Liver (tissue), 9 donors: ENCODE data around the gene OGFR. TPM values are rescaled to one million over a fixed set of nuclear protein-coding genes. Genes with fewer than 3 reads are reported as not detected.

Source experiments
- DNase-seq: peaks from one replicate; pipeline ENCODE4 v3.0.0-alpha.2; 2017; ENCODE audit warnings: low spot score
- H3K27ac ChIP-seq, 2 donors: one replicate each; pipeline ENCODE4 v1.7.0; 2013; ENCODE audit warnings: inconsistent platforms in 2 of 2, low read length in 2 of 2, control low read depth in 1 of 2, low read depth in 1 of 2, mild to moderate bottlenecking in 1 of 2
- H3K27me3 ChIP-seq, 4 donors: one replicate each; pipeline versions ENCODE4 v1.6.1 to v1.7.0; 2013; ENCODE audit warnings: low read length in 3 of 4, inconsistent platforms in 1 of 4, mild to moderate bottlenecking in 1 of 4, moderate library complexity in 1 of 4; ENCODE audit not compliant: control insufficient read depth in 4 of 4, insufficient read depth in 4 of 4
- H3K36me3 ChIP-seq, 4 donors: one replicate each; pipeline versions ENCODE4 v1.6.1 to v1.7.0; 2013; ENCODE audit warnings: low read length in 3 of 4, mild to moderate bottlenecking in 3 of 4, low read depth in 1 of 4, moderate library complexity in 1 of 4; ENCODE audit not compliant: control insufficient read depth in 4 of 4, insufficient read depth in 3 of 4
- H3K4me1 ChIP-seq, 4 donors: one replicate each; pipeline versions ENCODE4 v1.6.1 to v1.7.0; 2013; ENCODE audit warnings: low read length in 3 of 4, mild to moderate bottlenecking in 3 of 4, moderate library complexity in 1 of 4; ENCODE audit not compliant: control insufficient read depth in 4 of 4, insufficient read depth in 4 of 4
- H3K4me3 ChIP-seq, 3 donors: one replicate each; pipeline versions ENCODE4 v1.6.1 to v1.7.0; 2013; ENCODE audit warnings: low read length in 3 of 3, control low read depth in 1 of 3, low read depth in 1 of 3, mild to moderate bottlenecking in 1 of 3
- H3K9ac ChIP-seq, 2 donors: one replicate each; pipeline ENCODE4 v1.7.0; 2013; ENCODE audit warnings: low read length in 2 of 2, mild to moderate bottlenecking in 2 of 2, moderate library complexity in 2 of 2, control low read depth in 1 of 2, low read depth in 1 of 2
- H3K9me3 ChIP-seq, 4 donors: one replicate each; pipeline versions ENCODE4 v1.6.1 to v1.7.0; 2013; ENCODE audit warnings: low read length in 3 of 4; ENCODE audit not compliant: control insufficient read depth in 4 of 4
- EGR1 ChIP-seq, 2 donors: IDR thresholded peaks; 2 replicates each; pipeline ENCODE4 v1.6.1; 2016 to 2018; ENCODE audit warnings: antibody characterized with exemption in 2 of 2, low read depth in 2 of 2
- FOXA1 ChIP-seq: IDR thresholded peaks from 2 replicates; pipeline ENCODE4 v1.6.1; 2016; ENCODE audit warnings: antibody characterized with exemption
- FOXA2 ChIP-seq: IDR thresholded peaks from 2 replicates; pipeline ENCODE4 v1.6.1; 2016; ENCODE audit warnings: antibody characterized with exemption
- GABPA ChIP-seq, 2 donors: IDR thresholded peaks in 1 of 2; conservative IDR thresholded peaks in 1 of 2; 2 replicates each; pipeline ENCODE4 v1.6.1; 2016; ENCODE audit warnings: antibody characterized with exemption in 2 of 2, mild to moderate bottlenecking in 1 of 2, moderate library complexity in 1 of 2
- HNF4A ChIP-seq, 2 donors: conservative IDR thresholded peaks; 2 replicates each; pipeline ENCODE4 v1.6.1; 2016; ENCODE audit warnings: antibody characterized with exemption in 2 of 2, mild to moderate bottlenecking in 2 of 2
- HNF4G ChIP-seq: IDR thresholded peaks from 2 replicates; pipeline ENCODE4 v1.6.1; 2016; ENCODE audit warnings: antibody characterized with exemption
- JUND ChIP-seq, 2 donors: IDR thresholded peaks; 2 replicates each; pipeline ENCODE4 v1.6.1; 2016; ENCODE audit warnings: antibody characterized with exemption in 2 of 2
- MAX ChIP-seq: IDR thresholded peaks from 2 replicates; pipeline ENCODE4 v1.6.1; 2016; ENCODE audit warnings: antibody characterized with exemption
- NR2F2 ChIP-seq: IDR thresholded peaks from 2 replicates; pipeline ENCODE4 v1.6.1; 2016; ENCODE audit warnings: antibody characterized with exemption
- RAD21 ChIP-seq, 2 donors: IDR thresholded peaks; 2 replicates each; pipeline ENCODE4 v1.6.1; 2016; ENCODE audit warnings: antibody characterized with exemption in 2 of 2, mild to moderate bottlenecking in 2 of 2
- REST ChIP-seq: IDR thresholded peaks from 2 replicates; pipeline ENCODE4 v1.6.1; 2016; ENCODE audit warnings: antibody characterized with exemption, mild to moderate bottlenecking
- RXRA ChIP-seq, 2 donors: IDR thresholded peaks; 2 replicates each; pipeline ENCODE4 v1.6.1; 2017 to 2018; ENCODE audit warnings: antibody characterized with exemption in 2 of 2, mild to moderate bottlenecking in 1 of 2
- SP1 ChIP-seq: IDR thresholded peaks from 2 replicates; pipeline ENCODE4 v1.6.1; 2018; ENCODE audit warnings: antibody characterized with exemption, mild to moderate bottlenecking
- TAF1 ChIP-seq: conservative IDR thresholded peaks from 2 replicates; pipeline ENCODE4 v1.6.1; 2016; ENCODE audit warnings: antibody characterized with exemption, mild to moderate bottlenecking
- YY1 ChIP-seq: IDR thresholded peaks from 2 replicates; pipeline ENCODE4 v1.6.1; 2016; ENCODE audit warnings: antibody characterized with exemption, mild to moderate bottlenecking
- WGBS: extraction: QIAGEN DNeasy Blood & Tissue Kit; methylation state at CpG from one replicate; pipeline ENCODE4 v1.1.7; 2013; 5-methylcytosine and 5-hydroxymethylcytosine counted together
- polyA plus RNA-seq, 2 donors: library from polyadenylated mRNA; stranded (reverse) in 1 of 2; unstranded in 1 of 2; fragments of 200-250 nt in 1 of 2; fragments of >200 nt in 1 of 2; fragmentation: Nextera tagmentation in 1 of 2; extraction: Ambion mirVana in 1 of 2; gene quantifications; one replicate each; pipeline versions ENCODE4 v1.2.1 to v1.2.3, GENCODE V29; 2013 to 2015
- total RNA-seq, 2 donors: library from RNA; depleted of rRNA; stranded (reverse); fragments of >200 nt; gene quantifications; one replicate each; pipeline ENCODE4 v1.2.3, GENCODE V29; 2014
- TF ChIP-seq, protein P1 (sequence below): IDR thresholded peaks from 2 replicates; pipeline ENCODE4 v1.6.1; 2016; ENCODE audit warnings: antibody characterized with exemption
- TF ChIP-seq, protein P2 (sequence below): fragments of 150-350 bp; IDR thresholded peaks from 2 replicates; pipeline ENCODE4 v1.5.1; 2017; ENCODE audit warnings: improper control_type of control experiment, low read depth, low read length; ENCODE audit not compliant: missing input control
- TF ChIP-seq, protein P3 (sequence below): IDR thresholded peaks from 2 replicates; pipeline ENCODE4 v1.6.1; 2016; ENCODE audit warnings: antibody characterized with exemption
- donor health status: healthy.
- donor health status: healthy.
- donor health status: healthy.
- donor health status: healthy.
- donor health status: healthy.

OGFR gene
- total and polyA plus RNA-seq, 4 donors: 5.9 to 59.4 (median 29.4) TPM

- Histone ChIP-seq H3K9me3 (no peaks in the 10 kb centered on the region), H3K36me3 (peaks cover 0 to 3% (median under 1%) of the 10 kb centered on the region in 4 donors), H3K4me3 (no peak overlapping the region), H3K27ac (no peak overlapping the region), H3K27me3 (no peaks in the 10 kb centered on the region), H3K9ac (no peak overlapping the region), H3K4me1 (peaks cover 0 to 15% (median 8%) of the 10 kb centered on the region in 4 donors)
- WGBS: 89% methylated on average over 45 of the region's 45 CpGs
- no peak for TF ChIP-seq YY1
- no peak for TF ChIP-seq GABPA (IDR thresholded peaks at IDR 0.05 in 1 of 2, conservative IDR thresholded peaks at IDR 0.05 in 1 of 2)
- no peak for TF ChIP-seq HNF4A (conservative IDR thresholded peaks at IDR 0.05)
- TF ChIP-seq EGR1 (IDR thresholded peaks at IDR 0.05; ENCODE audit: low read depth in 2 of 2): no peak
- TF ChIP-seq, protein P1, sequence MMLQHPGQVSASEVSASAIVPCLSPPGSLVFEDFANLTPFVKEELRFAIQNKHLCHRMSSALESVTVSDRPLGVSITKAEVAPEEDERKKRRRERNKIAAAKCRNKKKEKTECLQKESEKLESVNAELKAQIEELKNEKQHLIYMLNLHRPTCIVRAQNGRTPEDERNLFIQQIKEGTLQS: no peak
- TF ChIP-seq MAX: no peak
- no peak for TF ChIP-seq REST
- no peak for TF ChIP-seq FOXA1
- TF ChIP-seq, protein P2, sequence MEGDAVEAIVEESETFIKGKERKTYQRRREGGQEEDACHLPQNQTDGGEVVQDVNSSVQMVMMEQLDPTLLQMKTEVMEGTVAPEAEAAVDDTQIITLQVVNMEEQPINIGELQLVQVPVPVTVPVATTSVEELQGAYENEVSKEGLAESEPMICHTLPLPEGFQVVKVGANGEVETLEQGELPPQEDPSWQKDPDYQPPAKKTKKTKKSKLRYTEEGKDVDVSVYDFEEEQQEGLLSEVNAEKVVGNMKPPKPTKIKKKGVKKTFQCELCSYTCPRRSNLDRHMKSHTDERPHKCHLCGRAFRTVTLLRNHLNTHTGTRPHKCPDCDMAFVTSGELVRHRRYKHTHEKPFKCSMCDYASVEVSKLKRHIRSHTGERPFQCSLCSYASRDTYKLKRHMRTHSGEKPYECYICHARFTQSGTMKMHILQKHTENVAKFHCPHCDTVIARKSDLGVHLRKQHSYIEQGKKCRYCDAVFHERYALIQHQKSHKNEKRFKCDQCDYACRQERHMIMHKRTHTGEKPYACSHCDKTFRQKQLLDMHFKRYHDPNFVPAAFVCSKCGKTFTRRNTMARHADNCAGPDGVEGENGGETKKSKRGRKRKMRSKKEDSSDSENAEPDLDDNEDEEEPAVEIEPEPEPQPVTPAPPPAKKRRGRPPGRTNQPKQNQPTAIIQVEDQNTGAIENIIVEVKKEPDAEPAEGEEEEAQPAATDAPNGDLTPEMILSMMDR: no peak
- no peak for TF ChIP-seq RXRA (IDR thresholded peaks at IDR 0.05)
- no peak for TF ChIP-seq RAD21 (IDR thresholded peaks at IDR 0.05)
- TF ChIP-seq HNF4G: no peak
- TF ChIP-seq SP1: no peak
- no peak for TF ChIP-seq FOXA2
- TF ChIP-seq JUND (IDR thresholded peaks at IDR 0.05): no peak
- no peak for TF ChIP-seq NR2F2
- no peak for TF ChIP-seq TAF1
- no peak for DNase-seq
These were observed 35.9 kb downstream of the OGFR start for GRCh38 chr20:62840244-62841197.

- WGBS: 89% methylated on average over 16 of the region's 16 CpGs
- H3K4me3 ChIP-seq: no peak overlapping the region
- TF ChIP-seq, protein P2: no peak
- TF ChIP-seq SP1: no peak
- TF ChIP-seq HNF4G: no peak
- no peak for TF ChIP-seq YY1
- no peak for TF ChIP-seq NR2F2
- TF ChIP-seq, protein P3, sequence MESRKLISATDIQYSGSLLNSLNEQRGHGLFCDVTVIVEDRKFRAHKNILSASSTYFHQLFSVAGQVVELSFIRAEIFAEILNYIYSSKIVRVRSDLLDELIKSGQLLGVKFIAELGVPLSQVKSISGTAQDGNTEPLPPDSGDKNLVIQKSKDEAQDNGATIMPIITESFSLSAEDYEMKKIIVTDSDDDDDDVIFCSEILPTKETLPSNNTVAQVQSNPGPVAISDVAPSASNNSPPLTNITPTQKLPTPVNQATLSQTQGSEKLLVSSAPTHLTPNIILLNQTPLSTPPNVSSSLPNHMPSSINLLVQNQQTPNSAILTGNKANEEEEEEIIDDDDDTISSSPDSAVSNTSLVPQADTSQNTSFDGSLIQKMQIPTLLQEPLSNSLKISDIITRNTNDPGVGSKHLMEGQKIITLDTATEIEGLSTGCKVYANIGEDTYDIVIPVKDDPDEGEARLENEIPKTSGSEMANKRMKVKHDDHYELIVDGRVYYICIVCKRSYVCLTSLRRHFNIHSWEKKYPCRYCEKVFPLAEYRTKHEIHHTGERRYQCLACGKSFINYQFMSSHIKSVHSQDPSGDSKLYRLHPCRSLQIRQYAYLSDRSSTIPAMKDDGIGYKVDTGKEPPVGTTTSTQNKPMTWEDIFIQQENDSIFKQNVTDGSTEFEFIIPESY: no peak
- TF ChIP-seq RAD21 (IDR thresholded peaks at IDR 0.05): no peak
- TF ChIP-seq, protein P1: no peak
- no peak for TF ChIP-seq RXRA (IDR thresholded peaks at IDR 0.05)
- no peak for TF ChIP-seq FOXA1
- TF ChIP-seq HNF4A (conservative IDR thresholded peaks at IDR 0.05): no peak
- no peak for TF ChIP-seq MAX
- no peak for TF ChIP-seq EGR1 (IDR thresholded peaks at IDR 0.05; ENCODE audit: low read depth in 2 of 2)
These were observed 37.1 kb downstream of the OGFR start for GRCh38 chr20:62841705-62842212.

More at GRCh38 chr20:62841705-62842212, 37.1 kb downstream of the OGFR start:
- H3K27me3 ChIP-seq: no peaks in the 10 kb centered on the region
- DNase-seq: no peak
- peaks cover 0 to 13% (median 7%) of the 10 kb centered on the region in 4 donors for H3K4me1 ChIP-seq
- H3K27ac ChIP-seq: no peak overlapping the region
- H3K9ac ChIP-seq: no peak overlapping the region
- peaks cover 0 to 4% (median 2%) of the 10 kb centered on the region in 4 donors for H3K36me3 ChIP-seq
- H3K9me3 ChIP-seq: no peaks in the 10 kb centered on the region
